ENCODE results near the gene RAB27A.

The RAB27A gene

GRCh38 chr15:55221090-55222011 is 68.3 kb downstream of the RAB27A start:
- DNase-seq: peak; percentile 20

- no peak for DNase-seq
Observed at GRCh38 chr15:55220606-55221005, 69.0 kb downstream of the RAB27A start.

GRCh38 chr15:55218056-55218455 is 71.6 kb downstream of the RAB27A start:
- DNase-seq: no peak

- no peak for DNase-seq
Observed at GRCh38 chr15:55204464-55204863, 85.1 kb downstream of the RAB27A start.

GRCh38 chr15:55202206-55202605 is 87.4 kb downstream of the RAB27A start:
- DNase-seq: no peak

GRCh38 chr15:55198706-55199105 is 90.9 kb downstream of the RAB27A start:
- no peak for DNase-seq

GRCh38 chr15:55197719-55198118 is 91.9 kb downstream of the RAB27A start:
- no peak for DNase-seq

- no peak for DNase-seq
Observed at GRCh38 chr15:55197362-55197705, 92.3 kb downstream of the RAB27A start.

- DNase-seq: peak; percentile 98
Observed at GRCh38 chr15:55196458-55197361, 92.9 kb downstream of the RAB27A start, which contains the start of gene RSL24D1. Gene RSL24D1 (minus strand): TSS chr15:55196941. CDS start chr15:55196890, 51 bp downstream.

- no peak for DNase-seq
Observed at GRCh38 chr15:55195996-55196395, 93.6 kb downstream of the RAB27A start.

- DNase-seq: no peak
Observed at GRCh38 chr15:55194256-55194655, 95.4 kb downstream of the RAB27A start.

GRCh38 chr15:55186331-55186730 is 103.3 kb downstream of the RAB27A start:
- no peak for DNase-seq

GRCh38 chr15:55183679-55184078 is 105.9 kb downstream of the RAB27A start:
- DNase-seq: no peak

GRCh38 chr15:55179141-55179540 is 110.5 kb downstream of the RAB27A start:
- DNase-seq: no peak

- DNase-seq: no peak
Observed at GRCh38 chr15:55170361-55170760, 119.3 kb downstream of the RAB27A start.

- DNase-seq: peak; percentile 36
Observed at GRCh38 chr15:55168350-55168974, 121.2 kb downstream of the RAB27A start.

- DNase-seq: no peak
Observed at GRCh38 chr15:55164284-55164683, 125.3 kb downstream of the RAB27A start.

All from CD4-positive, alpha-beta T cell treated with Interleukin-15 for 1 hour (primary cell).